Measurements from ENCODE around the gene ZDHHC5. TPM values are rescaled to one million over a fixed set of nuclear protein-coding genes. Genes with fewer than 3 reads are reported as not detected.
A peak's percentile ranks its signal among the peaks of the same experiment; 100 is the strongest.

The ZDHHC5 gene
- total and polyA plus RNA-seq, 2 of the 13 experiments (the other 11 are each of a cell fraction or from before 2014, with no cell fraction given) = 26.6 to 34.0 TPM

DNA sequence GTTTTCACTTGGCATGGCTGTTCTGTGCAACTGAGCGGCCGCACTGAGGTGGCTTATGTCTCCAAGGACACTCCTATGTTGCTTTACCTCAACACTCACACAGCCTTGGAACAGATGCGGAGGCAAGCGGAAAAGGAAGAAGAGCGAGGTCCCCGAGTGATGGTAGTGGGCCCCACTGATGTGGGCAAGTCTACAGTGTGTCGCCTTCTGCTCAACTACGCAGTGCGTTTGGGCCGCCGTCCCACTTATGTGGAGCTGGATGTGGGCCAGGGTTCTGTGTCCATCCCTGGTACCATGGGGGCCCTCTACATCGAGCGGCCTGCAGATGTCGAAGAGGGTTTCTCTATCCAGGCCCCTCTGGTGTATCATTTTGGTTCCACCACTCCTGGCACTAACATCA, 8.2 kb upstream of the ZDHHC5 start (continued):
- no peak for TF ChIP-seq GMEB2 (CRISPR knock-in tag; IDR thresholded peaks at IDR 0.05; ENCODE audit: low read depth)

GRCh38 chr11:57662893-57663292, 5.0 kb upstream of the ZDHHC5 start:
- in situ Hi-C loops (cut with HindIII; ENCODE audit: extremely low pct_ligation_motif_present, low pct_unique_long_range_greater_than_20kb) = loop anchor here (25.0 kb wide), 2 partner anchors 624 to 849 kb away; partner anchors contain the start of gene OR5B21
- no TSS peak for BruUV-seq (replicated peaks)
- Histone ChIP-seq H3K9ac (ENCODE audit: insufficient read depth, low read depth, low read length) (no peak overlapping the region), H3K9me3 (ENCODE audit: low read length) (no peaks in the 10 kb centered on the region), H3K79me2 (ENCODE audit: insufficient read depth, low read length) (peaks cover 17% of the 10 kb centered on the region), H2AFZ (ENCODE audit: low read length) (no peak overlapping the region), H4K20me1 (ENCODE audit: insufficient read depth, low read length) (no peaks in the 10 kb centered on the region), H3K4me1 (ENCODE audit: insufficient read depth, low read length) (peaks cover 17% of the 10 kb centered on the region), H3K27me3 (ENCODE audit: control insufficient read depth in 1 of 2, insufficient read depth in 2 of 2, low read length in 2 of 2) (peaks cover 0 to 1% of the 10 kb centered on the region in 2 experiments; a peak in 1 of 5 replicates), H3K4me2 (ENCODE audit: low read depth, low read length) (no peak overlapping the region), H3K4me3 (replicated peaks in 1 of 3; ENCODE audit: insufficient read depth in 1 of 3, low read depth in 2 of 3, low read length in 3 of 3) (no peak overlapping the region), H3K36me3 (replicated peaks in 1 of 2; ENCODE audit: control insufficient read depth in 1 of 2, insufficient read depth in 2 of 2, low read length in 2 of 2) (peaks cover 11 to 22% of the 10 kb centered on the region in 2 experiments), H3K27ac (ENCODE audit: extremely low read length, insufficient read depth, low read length) (no peak overlapping the region)
- DNase-seq (ENCODE audit: low spot score) (no peak), FAIRE-seq (no peak), ATAC-seq (no peak)
- intact Hi-C loops (cut with micrococcal nuclease; ENCODE audit: unreplicated experiment) = loop anchor here (10.0 kb wide), 1 partner anchor 142 kb away; no protein-coding TSS in a partner anchor
- ChIA-PET CTCF (ENCODE audit: low intra/inter-chr PET ratio, low total read pairs) (no interaction called here), POLR2A (interaction anchor here (1.0 kb wide), 1 partner anchor 49 kb away, joined by 3 read pairs; the partner anchor contains the start of gene MED19)
- TF ChIP-seq CTCF (CRISPR knock-in tag; IDR thresholded peaks at IDR 0.05) (peak; percentile 67), SMC3 (IDR thresholded peaks at IDR 0.05; ENCODE audit: low read length) (peak; percentile 13; the same call in 1 of the 2 replicates), NCOA1 (CRISPR knock-in tag; IDR thresholded peaks at IDR 0.05) (no peak), STAG1 (CRISPR knock-in tag; IDR thresholded peaks at IDR 0.05) (peak; percentile 73), KAT2B (IDR thresholded peaks at IDR 0.05; ENCODE audit: borderline replicate concordance, low read depth, low read length) (no peak)
- TF ChIP-seq, protein P1, sequence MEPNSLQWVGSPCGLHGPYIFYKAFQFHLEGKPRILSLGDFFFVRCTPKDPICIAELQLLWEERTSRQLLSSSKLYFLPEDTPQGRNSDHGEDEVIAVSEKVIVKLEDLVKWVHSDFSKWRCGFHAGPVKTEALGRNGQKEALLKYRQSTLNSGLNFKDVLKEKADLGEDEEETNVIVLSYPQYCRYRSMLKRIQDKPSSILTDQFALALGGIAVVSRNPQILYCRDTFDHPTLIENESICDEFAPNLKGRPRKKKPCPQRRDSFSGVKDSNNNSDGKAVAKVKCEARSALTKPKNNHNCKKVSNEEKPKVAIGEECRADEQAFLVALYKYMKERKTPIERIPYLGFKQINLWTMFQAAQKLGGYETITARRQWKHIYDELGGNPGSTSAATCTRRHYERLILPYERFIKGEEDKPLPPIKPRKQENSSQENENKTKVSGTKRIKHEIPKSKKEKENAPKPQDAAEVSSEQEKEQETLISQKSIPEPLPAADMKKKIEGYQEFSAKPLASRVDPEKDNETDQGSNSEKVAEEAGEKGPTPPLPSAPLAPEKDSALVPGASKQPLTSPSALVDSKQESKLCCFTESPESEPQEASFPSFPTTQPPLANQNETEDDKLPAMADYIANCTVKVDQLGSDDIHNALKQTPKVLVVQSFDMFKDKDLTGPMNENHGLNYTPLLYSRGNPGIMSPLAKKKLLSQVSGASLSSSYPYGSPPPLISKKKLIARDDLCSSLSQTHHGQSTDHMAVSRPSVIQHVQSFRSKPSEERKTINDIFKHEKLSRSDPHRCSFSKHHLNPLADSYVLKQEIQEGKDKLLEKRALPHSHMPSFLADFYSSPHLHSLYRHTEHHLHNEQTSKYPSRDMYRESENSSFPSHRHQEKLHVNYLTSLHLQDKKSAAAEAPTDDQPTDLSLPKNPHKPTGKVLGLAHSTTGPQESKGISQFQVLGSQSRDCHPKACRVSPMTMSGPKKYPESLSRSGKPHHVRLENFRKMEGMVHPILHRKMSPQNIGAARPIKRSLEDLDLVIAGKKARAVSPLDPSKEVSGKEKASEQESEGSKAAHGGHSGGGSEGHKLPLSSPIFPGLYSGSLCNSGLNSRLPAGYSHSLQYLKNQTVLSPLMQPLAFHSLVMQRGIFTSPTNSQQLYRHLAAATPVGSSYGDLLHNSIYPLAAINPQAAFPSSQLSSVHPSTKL (CRISPR knock-in tag; IDR thresholded peaks at IDR 0.05) = no peak
- WGBS (ENCODE audit: low lambda C conversion rate) = 73% methylated on average over 4 of the region's 4 CpGs
